MCF 10A (cell line): ENCODE data around the gene RPTOR. TPM values are rescaled to one million over a fixed set of nuclear protein-coding genes. Genes with fewer than 3 reads are reported as not detected.
"Not testable (repeated sequence)": the region's sequence is repeated elsewhere in the genome, so short reads cannot be mapped to it uniquely, and the experiment has no call there.

Source experiments
- BruUV-seq: library from RNA; stranded (reverse); fragments of 400-500 nt; replicated peaks from 2 replicates; lab custom pipeline; 2021; lab: Mats Ljungman, UMichigan
- CTCF ChIA-PET: fragments of 300-600 bp; sonication (Branson Sonifier 250); formaldehyde crosslinking; extraction: SDS; loops from one replicate; lab custom pipeline; 2021; ENCODE audit warnings: antibody characterized with exemption, inconsistent platforms; lab: Yijun Ruan, JAX
- POLR2A ChIA-PET: fragments of 300-600, 350-650 bp; sonication (Branson Sonifier 250); formaldehyde crosslinking; extraction: SDS; loops from one replicate; lab custom pipeline; 2020; ENCODE audit warnings: antibody characterized with exemption, inconsistent platforms; lab: Yijun Ruan, JAX
- DNase-seq: peaks from one replicate; pipeline ENCODE4 v3.0.0-alpha.2; 2018; ENCODE audit not compliant: unreplicated experiment
- H3K27ac Mint-ChIP-seq: one replicate; pipeline ENCODE4 v1.8.0; 2022; ENCODE audit warnings: mild to moderate bottlenecking, low read depth, mixed read lengths; ENCODE audit not compliant: unreplicated experiment
- H3K27me3 Mint-ChIP-seq: one replicate; pipeline ENCODE4 v1.8.0; 2022; ENCODE audit warnings: mixed read lengths; ENCODE audit not compliant: insufficient read depth, unreplicated experiment
- H3K36me3 Mint-ChIP-seq: one replicate; pipeline ENCODE4 v1.8.0; 2022; ENCODE audit warnings: mild to moderate bottlenecking, moderate library complexity, mixed read lengths; ENCODE audit not compliant: insufficient read depth, unreplicated experiment
- H3K4me1 Mint-ChIP-seq: one replicate; pipeline ENCODE4 v1.8.0; 2022; ENCODE audit warnings: mixed read lengths; ENCODE audit not compliant: insufficient read depth, unreplicated experiment
- H3K4me3 Mint-ChIP-seq: one replicate; pipeline ENCODE4 v1.8.0; 2022; ENCODE audit warnings: mild to moderate bottlenecking, moderate library complexity, mixed read lengths; ENCODE audit not compliant: unreplicated experiment
- H3K9me3 Mint-ChIP-seq: one replicate; pipeline ENCODE4 v1.8.0; 2022; ENCODE audit warnings: mixed read lengths; ENCODE audit not compliant: unreplicated experiment
- CTCF ChIP-seq: fragments of 200-600 bp; IDR thresholded peaks from one replicate; pipeline ENCODE4 v1.8.0; 2022; ENCODE audit warnings: antibody characterized with exemption, mild to moderate bottlenecking; ENCODE audit not compliant: unreplicated experiment
- intact Hi-C: fragments of 100-400 bp; cut with micrococcal nuclease; formaldehyde crosslinking; loops from 2 replicates; pipeline ENCODE4 v1.14.1; 2022
- total RNA-seq: library from RNA; stranded (reverse); gene quantifications from 2 replicates; pipeline ENCODE4 v1.2.3, GENCODE V29; 2022

Gene RPTOR
- total RNA-seq, 1 experiment from 2014 or later = 41.3 TPM

GRCh38 chr17:80621997-80622357, 77.3 kb downstream of the RPTOR start:
- intact Hi-C loops = no loop called here
- Mint-ChIP-seq H3K9me3 (no peaks in the 10 kb centered on the region), H3K4me1 (peaks cover 15% of the 10 kb centered on the region), H3K36me3 (peaks cover 7% of the 10 kb centered on the region), H3K27ac (no peak overlapping the region), H3K4me3 (no peak overlapping the region), H3K27me3 (no peaks in the 10 kb centered on the region)
- CTCF ChIA-PET = no interaction called here
- no peak for TF ChIP-seq CTCF
- POLR2A ChIA-PET = interaction anchor here (1.5 kb wide), 1 partner anchor 17 kb away, joined by 3 read pairs; no protein-coding TSS in a partner anchor
- no TSS peak for BruUV-seq
- no peak for DNase-seq

GRCh38 chr17:80624864-80625263, 80.2 kb downstream of the RPTOR start:
- no peak for TF ChIP-seq CTCF
- Mint-ChIP-seq H3K4me3 (no peak overlapping the region), H3K9me3 (no peaks in the 10 kb centered on the region), H3K4me1 (peaks cover 3% of the 10 kb centered on the region), H3K27me3 (no peaks in the 10 kb centered on the region), H3K36me3 (peaks cover 7% of the 10 kb centered on the region), H3K27ac (no peak overlapping the region)
- no TSS peak for BruUV-seq
- intact Hi-C loops = no loop called here
- DNase-seq = no peak
- ChIA-PET POLR2A (no interaction called here), CTCF (interaction anchor here (1.0 kb wide), 2 partner anchors 9 to 197 kb away, joined by 3 to 4 read pairs; no protein-coding TSS in a partner anchor)

GRCh38 chr17:80625627-80626026, 81.0 kb downstream of the RPTOR start:
- H3K27me3 Mint-ChIP-seq = no peaks in the 10 kb centered on the region
- ChIA-PET CTCF (interaction anchor here (0.7 kb wide), 1 partner anchor 399 kb away, joined by 3 read pairs; no protein-coding TSS in a partner anchor), POLR2A (no interaction called here)
- H3K36me3 Mint-ChIP-seq = peaks cover 7% of the 10 kb centered on the region
- intact Hi-C loops = no loop called here
- no peaks in the 10 kb centered on the region for H3K4me1 Mint-ChIP-seq
- no peak for TF ChIP-seq CTCF
- no TSS peak for BruUV-seq
- H3K9me3 Mint-ChIP-seq = no peaks in the 10 kb centered on the region
- H3K4me3 Mint-ChIP-seq = no peak overlapping the region
- no peak overlapping the region for H3K27ac Mint-ChIP-seq
- no peak for DNase-seq

- ChIA-PET POLR2A (interaction anchor here (1.6 kb wide), 2 partner anchors 14 to 175 kb away, joined by 3 to 7 read pairs; no protein-coding TSS in a partner anchor), CTCF (interaction anchor here (0.6 kb wide), 1 partner anchor 8 kb away, joined by 3 read pairs; no protein-coding TSS in a partner anchor)
- H3K4me1 Mint-ChIP-seq, intact Hi-C loops, H3K9me3 Mint-ChIP-seq, H3K4me3 Mint-ChIP-seq, BruUV-seq, H3K27ac Mint-ChIP-seq, H3K27me3 Mint-ChIP-seq, DNase-seq: not testable (repeated sequence)
- H3K36me3 Mint-ChIP-seq = peaks cover 11% of the 10 kb centered on the region
Observed at GRCh38 chr17:80628881-80629280, 84.2 kb downstream of the RPTOR start.
